K562 treated with DMSO at 1 percent for 4 hours (cell line): ENCODE measurements around the gene HIF1AN. TPM values are rescaled to one million over a fixed set of nuclear protein-coding genes. Genes with fewer than 3 reads are reported as not detected.

Source experiments
- total RNA-seq: library from RNA; unstranded; fragments of 300-600 nt; gene quantifications from 2 replicates; pipeline ENCODE4 v1.2.3, GENCODE V29; 2022; ENCODE audit not compliant: insufficient read depth

The HIF1AN gene
- 2.4 and 2.9 TPM in 2 replicates for total RNA-seq

DNA sequence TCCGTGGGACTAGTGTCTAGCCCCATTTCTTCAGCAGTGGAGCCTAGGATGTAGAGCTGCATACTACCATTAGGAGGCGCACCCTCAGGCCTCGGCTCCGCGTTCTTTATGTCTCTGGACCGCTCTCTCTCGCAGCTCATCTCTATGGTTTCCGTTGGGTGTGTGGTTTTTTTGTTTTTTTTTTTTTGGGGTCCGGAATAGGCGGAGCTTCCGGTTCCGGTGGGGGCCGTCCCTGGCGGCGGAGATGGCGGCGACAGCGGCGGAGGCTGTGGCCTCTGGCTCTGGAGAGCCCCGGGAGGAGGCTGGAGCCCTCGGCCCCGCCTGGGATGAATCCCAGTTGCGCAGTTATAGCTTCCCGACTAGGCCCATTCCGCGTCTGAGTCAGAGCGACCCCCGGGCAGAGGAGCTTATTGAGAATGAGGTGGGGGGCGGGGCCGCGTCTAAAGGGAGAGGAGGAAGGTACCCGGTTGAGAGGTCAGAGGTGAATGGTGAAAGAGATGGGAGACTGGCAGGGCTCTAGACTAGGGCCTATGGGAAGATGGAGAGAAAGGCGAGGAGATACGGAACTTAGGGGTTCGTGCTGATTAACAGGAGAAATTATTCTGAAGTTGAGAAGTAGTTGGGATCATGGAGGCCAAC, at the start of gene HIF1AN:
HIF1AN (plus strand) TSS at position 229 of the 639 bp plus-strand sequence; CDS start at position 245, 16 bp downstream.

DNA sequence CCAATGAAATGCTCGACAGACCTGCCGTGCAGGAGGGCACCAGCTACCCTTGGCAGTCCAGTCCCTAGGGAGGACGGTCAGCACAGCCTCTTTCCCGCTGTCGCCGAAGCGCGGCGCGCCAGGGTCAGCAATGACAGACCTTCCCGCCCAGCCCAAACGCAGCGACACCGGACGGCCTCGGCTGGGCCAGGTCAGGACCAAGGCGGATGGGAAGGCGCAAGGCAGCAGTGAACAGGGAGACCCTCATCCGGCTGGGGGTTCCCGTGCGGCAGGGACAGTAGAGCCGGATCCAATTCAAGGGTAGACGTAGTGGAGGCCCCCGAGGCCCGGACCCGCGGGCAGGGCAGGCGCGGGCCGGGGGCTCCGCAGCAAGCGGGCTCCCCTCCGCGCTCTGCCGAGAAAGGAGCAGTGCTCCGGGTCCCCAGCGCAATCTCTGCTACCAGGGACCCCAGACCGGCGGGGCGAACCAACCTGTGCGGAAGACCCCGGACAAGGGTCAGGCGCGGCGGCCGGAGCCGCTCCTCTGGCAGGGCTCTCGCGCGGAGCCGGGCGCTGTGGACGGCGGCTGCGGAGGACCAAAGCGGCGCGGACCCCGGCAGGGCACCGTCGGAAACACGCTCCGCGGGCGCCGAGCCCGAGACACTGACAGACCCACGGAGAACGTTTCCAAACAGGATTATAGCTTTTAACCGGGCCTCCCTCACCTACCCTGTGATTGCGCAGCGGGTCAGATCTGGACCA, 16.3 kb upstream of the HIF1AN start, which contains the start of gene SEC31B:
SEC31B (minus strand) TSS at position 551 of the 741 bp plus-strand sequence. CDS start 2,909 bp downstream, outside the sequence.

DNA sequence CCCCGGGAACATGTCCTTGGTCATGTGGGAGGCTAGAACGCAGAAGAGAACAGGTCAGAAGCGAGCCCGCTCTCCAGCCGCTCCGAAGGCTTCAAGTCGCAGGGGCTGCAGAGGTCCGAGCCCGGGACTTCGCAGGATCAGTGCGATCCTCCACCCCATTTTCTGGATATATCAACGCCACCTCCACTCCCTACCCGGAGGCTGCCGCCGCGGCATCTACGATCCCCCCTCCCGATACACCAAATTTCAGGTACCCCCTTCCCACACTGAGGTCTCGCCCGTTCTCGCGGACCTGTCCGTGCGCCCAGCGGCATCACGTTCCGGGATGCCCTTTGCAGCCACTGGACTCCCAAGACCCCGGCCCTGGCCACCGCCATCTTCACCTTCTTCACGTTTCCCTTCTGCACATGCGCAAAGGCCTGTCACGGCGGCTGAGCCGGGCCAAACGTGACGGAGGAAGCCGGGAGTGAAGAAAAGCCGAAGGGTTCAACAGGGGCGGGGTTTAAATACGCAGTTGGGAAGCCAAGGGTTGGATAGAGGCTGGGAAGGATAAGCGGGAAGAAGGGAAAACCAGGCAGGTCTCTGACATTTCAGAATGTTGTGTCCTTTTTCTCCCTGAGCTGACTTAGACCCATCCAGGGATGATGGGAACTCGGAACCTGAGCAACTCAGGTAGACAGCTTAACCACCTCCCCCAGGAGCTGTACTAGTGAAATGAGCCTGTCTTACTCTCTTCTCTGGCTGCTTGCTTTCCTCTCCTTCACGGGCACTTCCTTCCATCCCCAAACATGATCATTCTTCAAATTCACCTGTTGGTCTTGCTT, 6.1 kb upstream of the HIF1AN start, which contains the start of gene NDUFB8:
NDUFB8 (minus strand) TSS at position 397 of the 824 bp plus-strand sequence; CDS start at position 377, 20 bp downstream.

Other genes starting within 250 kb of the HIF1AN start
- 25.1 and 31.5 TPM in 2 replicates for gene BLOC1S2, start 249.3 kb upstream of the HIF1AN start, total RNA-seq
- not detected in 2 replicates for gene PKD2L1, start 205.7 kb upstream of the HIF1AN start, total RNA-seq
- gene SCD, start 188.7 kb upstream of the HIF1AN start, total RNA-seq: 132 and 190 TPM in 2 replicates
- gene WNT8B, start 72.9 kb upstream of the HIF1AN start, total RNA-seq: not detected in 2 replicates
- 1.8 and 2.6 TPM in 2 replicates for gene SEC31B, start 16.1 kb upstream of the HIF1AN start, total RNA-seq
- gene NDUFB8, start 6.1 kb upstream of the HIF1AN start, total RNA-seq: 180 and 208 TPM in 2 replicates
- gene PAX2, start 209.6 kb downstream of the HIF1AN start, total RNA-seq: not detected in 2 replicates